MCF 10A (cell line): ENCODE results near the gene PARD3. TPM values are rescaled to one million over a fixed set of nuclear protein-coding genes. Genes with fewer than 3 reads are reported as not detected.

Experiments used
- BruUV-seq: library from RNA; stranded (reverse); fragments of 400-500 nt; replicated peaks from 2 replicates; lab custom pipeline; 2021; lab: Mats Ljungman, UMichigan
- CTCF ChIA-PET: fragments of 300-600 bp; sonication (Branson Sonifier 250); formaldehyde crosslinking; extraction: SDS; loops from one replicate; lab custom pipeline; 2021; ENCODE audit warnings: antibody characterized with exemption, inconsistent platforms; lab: Yijun Ruan, JAX
- POLR2A ChIA-PET: fragments of 300-600, 350-650 bp; sonication (Branson Sonifier 250); formaldehyde crosslinking; extraction: SDS; loops from one replicate; lab custom pipeline; 2020; ENCODE audit warnings: antibody characterized with exemption, inconsistent platforms; lab: Yijun Ruan, JAX
- DNase-seq: peaks from one replicate; pipeline ENCODE4 v3.0.0-alpha.2; 2018; ENCODE audit not compliant: unreplicated experiment
- H3K27ac Mint-ChIP-seq: one replicate; pipeline ENCODE4 v1.8.0; 2022; ENCODE audit warnings: mild to moderate bottlenecking, low read depth, mixed read lengths; ENCODE audit not compliant: unreplicated experiment
- H3K27me3 Mint-ChIP-seq: one replicate; pipeline ENCODE4 v1.8.0; 2022; ENCODE audit warnings: mixed read lengths; ENCODE audit not compliant: insufficient read depth, unreplicated experiment
- H3K36me3 Mint-ChIP-seq: one replicate; pipeline ENCODE4 v1.8.0; 2022; ENCODE audit warnings: mild to moderate bottlenecking, moderate library complexity, mixed read lengths; ENCODE audit not compliant: insufficient read depth, unreplicated experiment
- H3K4me1 Mint-ChIP-seq: one replicate; pipeline ENCODE4 v1.8.0; 2022; ENCODE audit warnings: mixed read lengths; ENCODE audit not compliant: insufficient read depth, unreplicated experiment
- H3K4me3 Mint-ChIP-seq: one replicate; pipeline ENCODE4 v1.8.0; 2022; ENCODE audit warnings: mild to moderate bottlenecking, moderate library complexity, mixed read lengths; ENCODE audit not compliant: unreplicated experiment
- H3K9me3 Mint-ChIP-seq: one replicate; pipeline ENCODE4 v1.8.0; 2022; ENCODE audit warnings: mixed read lengths; ENCODE audit not compliant: unreplicated experiment
- CTCF ChIP-seq: fragments of 200-600 bp; IDR thresholded peaks from one replicate; pipeline ENCODE4 v1.8.0; 2022; ENCODE audit warnings: antibody characterized with exemption, mild to moderate bottlenecking; ENCODE audit not compliant: unreplicated experiment
- intact Hi-C: fragments of 100-400 bp; cut with micrococcal nuclease; formaldehyde crosslinking; loops from 2 replicates; pipeline ENCODE4 v1.14.1; 2022
- total RNA-seq: library from RNA; stranded (reverse); gene quantifications from 2 replicates; pipeline ENCODE4 v1.2.3, GENCODE V29; 2022

The PARD3 gene
- total RNA-seq, 1 experiment from 2014 or later, result 70.0 TPM

DNA sequence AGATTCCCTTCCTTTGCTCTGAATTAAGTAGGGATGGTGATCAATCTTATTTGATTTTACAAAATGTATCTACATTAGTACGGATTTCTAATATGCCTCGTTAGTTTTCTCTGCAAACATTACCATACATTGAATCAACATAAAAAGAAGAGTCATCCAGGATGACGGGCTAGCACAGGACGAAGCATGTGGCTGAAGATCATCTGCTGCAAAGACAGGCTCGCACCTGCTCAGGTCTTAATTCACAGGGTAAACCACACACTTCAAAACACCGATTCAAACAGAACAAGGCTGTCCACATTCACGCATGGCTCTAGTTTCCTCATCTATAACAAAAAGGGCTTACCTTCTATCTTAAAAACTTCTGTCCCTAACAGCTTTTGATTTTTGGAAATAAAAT lies 323.0 kb downstream of the PARD3 start:
- Mint-ChIP-seq H3K9me3 (no peaks in the 10 kb centered on the region), H3K36me3 (peaks cover 25% of the 10 kb centered on the region), H3K4me1 (peaks cover 24% of the 10 kb centered on the region), H3K27ac (no peak overlapping the region), H3K27me3 (no peaks in the 10 kb centered on the region), H3K4me3 (no peak overlapping the region)
- ChIA-PET POLR2A (no interaction called here), CTCF (no interaction called here)
- DNase-seq, result peak; percentile 14
- BruUV-seq, result no TSS peak
- intact Hi-C loops, result loop anchor here (10.0 kb wide), 1 partner anchor 207 kb away; no protein-coding TSS in a partner anchor
- no peak for TF ChIP-seq CTCF

GRCh38 chr10:34491678-34492077 lies 323.4 kb downstream of the PARD3 start:
- H3K27me3 Mint-ChIP-seq, result no peaks in the 10 kb centered on the region
- POLR2A ChIA-PET, result interaction anchor here (0.7 kb wide), 1 partner anchor 1185 kb away, joined by 3 read pairs; no protein-coding TSS in a partner anchor
- CTCF ChIA-PET, result no interaction called here
- no TSS peak for BruUV-seq
- no peak for DNase-seq
- no peaks in the 10 kb centered on the region for H3K9me3 Mint-ChIP-seq
- no peak for TF ChIP-seq CTCF
- intact Hi-C loops, result loop anchor here (10.0 kb wide), 1 partner anchor 207 kb away; no protein-coding TSS in a partner anchor
- no peak overlapping the region for H3K4me3 Mint-ChIP-seq
- peaks cover 26% of the 10 kb centered on the region for H3K36me3 Mint-ChIP-seq
- H3K4me1 Mint-ChIP-seq, result peaks cover 24% of the 10 kb centered on the region
- no peak overlapping the region for H3K27ac Mint-ChIP-seq

DNA sequence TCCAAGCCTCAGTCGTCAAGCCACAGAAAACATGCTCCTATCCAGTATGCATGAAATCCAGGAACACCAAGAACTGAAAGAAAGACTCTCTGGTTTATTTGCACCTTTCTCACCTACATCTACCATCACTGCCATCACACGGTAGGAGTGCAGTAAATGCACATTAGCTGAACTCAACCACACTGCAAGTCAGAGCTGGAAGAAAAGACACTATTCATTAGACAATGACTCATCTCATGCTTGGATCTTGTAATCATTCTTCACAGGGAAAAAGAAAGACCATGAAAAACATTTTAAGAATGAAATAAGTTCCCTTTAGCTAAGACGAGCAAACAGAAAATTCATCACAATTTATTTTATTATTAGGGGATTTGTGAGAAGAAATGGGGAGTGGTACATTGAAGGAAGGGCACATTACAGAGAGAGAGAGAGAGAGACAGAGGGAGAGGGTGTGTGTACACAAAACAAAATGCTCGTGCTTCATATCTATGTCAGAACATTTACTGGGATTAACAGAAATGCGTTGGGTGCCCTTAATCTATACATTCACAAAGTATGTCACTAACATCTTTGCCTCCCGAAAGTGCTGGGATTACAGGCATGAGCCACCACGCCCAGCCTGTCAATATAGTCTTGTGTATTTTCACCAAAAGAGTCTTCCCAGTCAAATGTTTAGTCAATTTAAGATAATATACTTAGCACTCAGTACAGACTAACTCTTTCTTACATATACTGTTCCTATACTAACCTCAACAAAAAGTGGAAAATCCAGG lies 324.9 kb downstream of the PARD3 start:
- DNase-seq, result peak; percentile 66
- Mint-ChIP-seq H3K27me3 (no peaks in the 10 kb centered on the region), H3K9me3 (no peaks in the 10 kb centered on the region), H3K4me1 (peaks cover 24% of the 10 kb centered on the region), H3K27ac (peak overlapping the region; percentile 79), H3K4me3 (peak overlapping the region; percentile 57), H3K36me3 (peaks cover 20% of the 10 kb centered on the region)
- BruUV-seq, result no TSS peak
- POLR2A ChIA-PET, result interaction anchor here (0.6 to 1.3 kb wide), 4 partner anchors 9 to 90 kb away, joined by 3 to 4 read pairs (median 4); no protein-coding TSS in a partner anchor
- CTCF ChIA-PET, result interaction anchor here (1.1 kb wide), 1 partner anchor 12 kb away, joined by 3 read pairs; no protein-coding TSS in a partner anchor
- intact Hi-C loops, result loop anchor here (10.0 kb wide), 1 partner anchor 205 kb away; no protein-coding TSS in a partner anchor
- no peak for TF ChIP-seq CTCF

DNA sequence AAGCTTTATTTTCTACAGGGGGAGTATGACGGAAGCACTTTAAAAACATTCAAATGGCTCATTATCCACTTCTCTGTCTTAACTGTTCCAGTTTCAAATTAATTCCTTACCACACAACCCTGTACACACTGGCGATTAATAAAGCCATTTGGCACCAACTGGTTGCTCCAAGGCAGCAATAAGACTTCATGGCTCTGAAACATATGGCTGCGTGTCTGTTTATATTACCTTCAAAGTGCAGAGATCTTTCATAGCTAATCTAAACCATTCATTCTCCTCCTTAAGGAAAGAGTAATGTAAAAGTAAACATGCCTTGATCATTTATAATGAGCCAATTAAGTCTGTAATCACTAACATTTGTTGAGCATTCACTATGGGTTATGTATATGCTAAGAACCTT lies 325.7 kb downstream of the PARD3 start:
- H3K27ac Mint-ChIP-seq, result no peak overlapping the region

More for the DNA sequence above, 325.7 kb downstream of the PARD3 start:
- DNase-seq, result no peak
- no peaks in the 10 kb centered on the region for H3K27me3 Mint-ChIP-seq
- intact Hi-C loops, result no loop called here
- H3K4me3 Mint-ChIP-seq, result no peak overlapping the region
- H3K4me1 Mint-ChIP-seq, result peaks cover 24% of the 10 kb centered on the region
- no peak for TF ChIP-seq CTCF
- ChIA-PET CTCF (interaction anchor here (0.9 to 1.1 kb wide), 2 partner anchors 12 to 721 kb away, joined by 3 read pairs; no protein-coding TSS in a partner anchor), POLR2A (interaction anchor here (0.6 to 1.3 kb wide), 4 partner anchors 10 to 89 kb away, joined by 3 to 4 read pairs (median 4); no protein-coding TSS in a partner anchor)
- peaks cover 18% of the 10 kb centered on the region for H3K36me3 Mint-ChIP-seq
- no peaks in the 10 kb centered on the region for H3K9me3 Mint-ChIP-seq
- no TSS peak for BruUV-seq
